ENCODE data around the gene QRICH2. TPM values are rescaled to one million over a fixed set of nuclear protein-coding genes. Genes with fewer than 3 reads are reported as not detected.
A peak's percentile ranks its signal among the peaks of the same experiment; 100 is the strongest.

The QRICH2 gene
- total RNA-seq, 2 experiments from 2014 or later: 0.63 to 1.2 TPM

GRCh38 chr17:76296889-76297288 lies 11.2 kb downstream of the QRICH2 start:
- CTCF ChIA-PET: interaction anchor here (1.2 kb wide), 1 partner anchor 9 kb away, joined by 4 read pairs; no protein-coding TSS in a partner anchor
- ATAC-seq (no peak), DNase-seq (no peak)
- H3K4me1 Mint-ChIP-seq: no peaks in the 10 kb centered on the region
- H3K4me3 Mint-ChIP-seq: no peak overlapping the region
- POLR2A ChIA-PET: no interaction called here
- peaks cover 3% of the 10 kb centered on the region for H3K36me3 Mint-ChIP-seq (ENCODE audit: low read depth)
- no peaks in the 10 kb centered on the region for H3K9me3 Mint-ChIP-seq (ENCODE audit: low read depth)
- intact Hi-C loops (cut with DNase I, micrococcal nuclease): loop anchor here in 1 of 2 experiments (5.0 kb wide), 1 partner anchor 175 kb away; no protein-coding TSS in a partner anchor
- no peaks in the 10 kb centered on the region for H3K27me3 Mint-ChIP-seq
- no peak overlapping the region for H3K27ac Mint-ChIP-seq

DNA sequence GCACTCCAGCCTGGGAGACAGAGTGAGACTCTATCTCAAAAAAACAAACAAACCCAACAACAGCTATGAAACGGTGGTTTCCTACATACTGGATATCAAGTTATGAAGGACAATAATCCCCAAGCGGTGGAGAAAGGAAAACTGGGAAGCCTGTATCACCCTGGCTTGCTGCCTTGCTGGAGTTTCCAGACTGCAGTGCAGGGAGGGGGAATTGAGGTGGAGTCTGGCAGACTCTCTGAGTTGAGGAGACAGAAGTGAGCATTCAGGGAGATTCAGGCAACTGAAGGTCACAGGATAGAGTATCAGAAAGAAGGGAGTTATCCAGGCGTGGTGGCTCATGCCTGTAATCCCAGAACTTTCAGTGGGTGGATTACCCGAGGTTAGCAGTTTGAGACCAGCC lies 11.9 kb downstream of the QRICH2 start:
- Mint-ChIP-seq H3K4me1 (no peaks in the 10 kb centered on the region), H3K27me3 (no peaks in the 10 kb centered on the region), H3K36me3 (ENCODE audit: low read depth) (peaks cover 3% of the 10 kb centered on the region), H3K4me3 (no peak overlapping the region), H3K9me3 (ENCODE audit: low read depth) (no peaks in the 10 kb centered on the region), H3K27ac (no peak overlapping the region)
- ChIA-PET POLR2A (interaction anchor here (0.6 kb wide), 1 partner anchor 278 kb away, joined by 3 read pairs; no protein-coding TSS in a partner anchor), CTCF (interaction anchor here (0.6 to 2.4 kb wide), 3 partner anchors 8 to 232 kb away, joined by 3 to 17 read pairs (median 5); no protein-coding TSS in a partner anchor)
- no peak for ATAC-seq
- no peak for DNase-seq
- intact Hi-C loops (cut with DNase I, micrococcal nuclease): loop anchor here in 1 of 2 experiments (5.0 kb wide), 1 partner anchor 174 kb away; no protein-coding TSS in a partner anchor

GRCh38 chr17:76293106-76293505 lies 15.0 kb downstream of the QRICH2 start:
- Mint-ChIP-seq H3K4me3 (no peak overlapping the region), H3K4me1 (no peaks in the 10 kb centered on the region), H3K27ac (no peak overlapping the region), H3K36me3 (ENCODE audit: low read depth) (peaks cover 3% of the 10 kb centered on the region), H3K9me3 (ENCODE audit: low read depth) (no peaks in the 10 kb centered on the region), H3K27me3 (no peaks in the 10 kb centered on the region)
- ATAC-seq: no peak
- ChIA-PET CTCF (interaction anchor here (0.9 to 1.2 kb wide), 2 partner anchors 11 to 167 kb away, joined by 3 read pairs; no protein-coding TSS in a partner anchor), POLR2A (no interaction called here)
- DNase-seq: no peak
- intact Hi-C loops (cut with DNase I, micrococcal nuclease): no loop called here

DNA sequence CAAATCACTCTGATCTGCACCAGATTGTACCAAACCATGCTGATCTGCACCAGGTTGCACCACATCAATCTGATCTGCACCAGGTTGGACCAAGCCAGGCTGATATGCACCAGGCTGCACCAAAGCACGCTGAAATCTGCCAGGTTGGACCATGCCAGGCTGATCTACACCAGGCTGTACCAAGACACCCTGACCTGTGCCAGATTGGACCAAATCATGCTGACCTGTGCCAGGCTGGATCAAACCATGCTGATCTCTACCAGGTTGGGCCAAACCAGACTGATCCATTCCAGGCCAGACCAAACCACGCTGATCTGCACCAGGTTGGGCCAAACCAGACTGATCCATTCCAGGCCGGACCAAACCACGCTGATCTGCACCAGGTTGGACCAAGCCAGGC lies 15.5 kb downstream of the QRICH2 start:
- POLR2A ChIA-PET: no interaction called here
- Mint-ChIP-seq H3K4me3 (no peak overlapping the region), H3K9me3 (ENCODE audit: low read depth) (no peaks in the 10 kb centered on the region), H3K4me1 (no peaks in the 10 kb centered on the region), H3K27ac (no peak overlapping the region), H3K27me3 (no peaks in the 10 kb centered on the region), H3K36me3 (ENCODE audit: low read depth) (peaks cover 3% of the 10 kb centered on the region)
- no peak for DNase-seq
- CTCF ChIA-PET: no interaction called here
- ATAC-seq: no peak
- intact Hi-C loops (cut with DNase I, micrococcal nuclease): no loop called here

GRCh38 chr17:76281573-76282371 lies 26.3 kb downstream of the QRICH2 start:
- intact Hi-C loops (cut with DNase I, micrococcal nuclease): no loop called here
- no peak overlapping the region for H3K27ac Mint-ChIP-seq
- H3K4me3 Mint-ChIP-seq: no peak overlapping the region
- no peaks in the 10 kb centered on the region for H3K9me3 Mint-ChIP-seq (ENCODE audit: low read depth)
- no peaks in the 10 kb centered on the region for H3K27me3 Mint-ChIP-seq
- peaks cover 8% of the 10 kb centered on the region for H3K4me1 Mint-ChIP-seq
- no peaks in the 10 kb centered on the region for H3K36me3 Mint-ChIP-seq (ENCODE audit: low read depth)
- ChIA-PET POLR2A (no interaction called here), CTCF (interaction anchor here (0.6 to 4.4 kb wide), 8 partner anchors 10 to 310 kb away, joined by 3 to 150 read pairs (median 6); partner anchors contain the start of gene UBALD2)
- ATAC-seq (no peak), DNase-seq (no peak)

- Mint-ChIP-seq H3K27me3 (no peaks in the 10 kb centered on the region), H3K4me3 (no peak overlapping the region), H3K36me3 (ENCODE audit: low read depth) (no peaks in the 10 kb centered on the region), H3K27ac (no peak overlapping the region), H3K4me1 (peaks cover 16% of the 10 kb centered on the region), H3K9me3 (ENCODE audit: low read depth) (no peaks in the 10 kb centered on the region)
- POLR2A ChIA-PET: interaction anchor here (0.7 to 0.9 kb wide), 3 partner anchors 12 to 95 kb away, joined by 3 read pairs; no protein-coding TSS in a partner anchor
- ATAC-seq (no peak), DNase-seq (no peak)
- intact Hi-C loops (cut with DNase I, micrococcal nuclease): no loop called here
- CTCF ChIA-PET: interaction anchor here (0.5 to 4.4 kb wide), 17 partner anchors 11 to 267 kb away, joined by 3 to 150 read pairs (median 9); partner anchors contain the start of genes FOXJ1 and UBALD2
Measured at GRCh38 chr17:76280650-76281049, 27.4 kb downstream of the QRICH2 start.

- H3K27ac Mint-ChIP-seq: no peak overlapping the region
- DNase-seq: no peak
- H3K9me3 Mint-ChIP-seq (ENCODE audit: low read depth): no peaks in the 10 kb centered on the region
- H3K36me3 Mint-ChIP-seq (ENCODE audit: low read depth): no peaks in the 10 kb centered on the region
- no peak overlapping the region for H3K4me3 Mint-ChIP-seq
- H3K4me1 Mint-ChIP-seq: peaks cover 22% of the 10 kb centered on the region
- POLR2A ChIA-PET: interaction anchor here (0.5 to 1.3 kb wide), 11 partner anchors 10 to 266 kb away, joined by 3 to 12 read pairs (median 3); no protein-coding TSS in a partner anchor
- CTCF ChIA-PET: interaction anchor here (0.5 to 4.4 kb wide), 58 partner anchors 9 to 1375 kb away, joined by 3 to 150 read pairs (median 5); partner anchors contain the start of genes EXOC7, FOXJ1, QRICH2 and UBALD2
- intact Hi-C loops (cut with DNase I, micrococcal nuclease): loop anchor here (1.0 to 10.0 kb wide), 4 partner anchors 159 to 375 kb away; partner anchors contain the start of genes EXOC7 (in 1 of the 2) and MRPL38 (in 1 of the 2)
- ATAC-seq: no peak
- H3K27me3 Mint-ChIP-seq: no peaks in the 10 kb centered on the region
Measured at GRCh38 chr17:76279742-76280287, 28.3 kb downstream of the QRICH2 start.

GRCh38 chr17:76278952-76279741 lies 28.9 kb downstream of the QRICH2 start:
- no peaks in the 10 kb centered on the region for H3K27me3 Mint-ChIP-seq
- no peaks in the 10 kb centered on the region for H3K9me3 Mint-ChIP-seq (ENCODE audit: low read depth)
- intact Hi-C loops (cut with DNase I, micrococcal nuclease): loop anchor here (1.0 to 10.0 kb wide), 4 partner anchors 158 to 374 kb away; partner anchors contain the start of genes EXOC7 (in 1 of the 2) and MRPL38 (in 1 of the 2)
- ChIA-PET POLR2A (interaction anchor here (0.5 to 1.3 kb wide), 8 partner anchors 10 to 265 kb away, joined by 3 to 5 read pairs (median 3); no protein-coding TSS in a partner anchor), CTCF (interaction anchor here (0.6 to 4.4 kb wide), 59 partner anchors 10 to 1376 kb away, joined by 3 to 150 read pairs (median 5); partner anchors contain the start of genes EXOC7, FOXJ1 and UBALD2)
- H3K36me3 Mint-ChIP-seq (ENCODE audit: low read depth): no peaks in the 10 kb centered on the region
- H3K4me1 Mint-ChIP-seq: peaks cover 25% of the 10 kb centered on the region
- ATAC-seq (peak; percentile 81), DNase-seq (peak; percentile 92)
- H3K27ac Mint-ChIP-seq: no peak overlapping the region
- no peak overlapping the region for H3K4me3 Mint-ChIP-seq

- Mint-ChIP-seq H3K27ac (no peak overlapping the region), H3K27me3 (no peaks in the 10 kb centered on the region), H3K4me3 (no peak overlapping the region), H3K9me3 (ENCODE audit: low read depth) (no peaks in the 10 kb centered on the region), H3K36me3 (ENCODE audit: low read depth) (peaks cover under 1% of the 10 kb centered on the region), H3K4me1 (peaks cover 33% of the 10 kb centered on the region)
- intact Hi-C loops (cut with DNase I, micrococcal nuclease): loop anchor here in 1 of 2 experiments (10.0 kb wide), 1 partner anchor 374 kb away; the partner anchor contains the start of gene MRPL38
- DNase-seq (no peak), ATAC-seq (no peak)
- ChIA-PET POLR2A (no interaction called here), CTCF (interaction anchor here (0.6 to 4.4 kb wide), 17 partner anchors 10 to 336 kb away, joined by 3 to 150 read pairs (median 6); partner anchors contain the start of genes FOXJ1 and UBALD2)
Measured at GRCh38 chr17:76278268-76278908, 29.7 kb downstream of the QRICH2 start.

Measured in activated CD4-positive, alpha-beta T cell treated with anti-CD3 and anti-CD28 coated beads for 36 hours (primary cell).